HG03066 (cell line): ENCODE data around the gene PLPPR4.
"Not testable (repeated sequence)": the region's sequence is repeated elsewhere in the genome, so short reads cannot be mapped to it uniquely, and the experiment has no call there.

Experiments used
- ATAC-seq: cut with Tn5 transposase; IDR thresholded peaks from one replicate; pipeline ENCODE4 v1.9.1; 2021; ENCODE audit warnings: low read depth; ENCODE audit not compliant: unreplicated experiment

PLPPR4 gene

DNA sequence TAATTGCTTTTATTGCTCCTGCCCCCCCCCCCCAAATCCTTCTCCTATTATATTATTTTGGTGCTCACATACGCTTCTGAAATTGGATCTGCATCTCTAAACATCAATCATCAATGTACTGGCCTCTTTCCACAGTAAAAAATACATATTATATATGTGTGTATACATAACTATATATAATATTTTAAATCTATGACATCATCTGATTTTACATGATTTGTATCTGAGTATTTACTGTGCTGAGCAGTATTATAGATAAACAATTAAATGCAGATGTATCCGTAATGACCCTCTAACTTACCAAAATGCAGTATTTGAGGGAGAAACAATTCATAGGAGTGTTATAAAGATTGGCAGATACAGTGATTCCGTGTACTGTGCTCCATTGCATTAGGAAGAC is 832 bp downstream of the PLPPR4 start:
- ATAC-seq = no peak

GRCh38 chr1:99266726-99267125 is 2.4 kb downstream of the PLPPR4 start:
- no peak for ATAC-seq

- no peak for ATAC-seq
These were observed 3.7 kb downstream of the PLPPR4 start for GRCh38 chr1:99268021-99268420.

GRCh38 chr1:99269321-99269720 is 5.0 kb downstream of the PLPPR4 start:
- no peak for ATAC-seq

GRCh38 chr1:99270646-99271045 is 6.4 kb downstream of the PLPPR4 start:
- ATAC-seq = no peak

GRCh38 chr1:99271249-99271648 is 7.0 kb downstream of the PLPPR4 start:
- ATAC-seq = no peak

DNA sequence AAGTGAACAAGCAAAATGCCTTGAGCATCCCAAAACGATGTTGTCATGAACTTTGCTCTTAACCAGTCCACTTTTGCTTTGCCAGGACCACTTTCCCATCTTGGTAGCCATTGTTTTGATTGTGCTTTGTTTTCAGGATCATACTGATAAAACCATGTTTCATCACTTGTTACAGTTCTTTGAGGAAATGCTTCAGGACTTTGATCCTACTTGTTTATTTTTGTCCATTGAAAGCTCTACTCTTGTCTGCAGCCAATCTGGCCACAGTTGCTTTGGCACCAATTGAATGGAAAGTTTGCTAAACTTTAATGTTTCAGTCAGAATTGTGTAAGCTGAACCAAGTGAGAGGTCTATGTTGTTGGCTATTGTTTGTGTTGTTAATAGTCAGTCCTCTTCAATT is 12.8 kb downstream of the PLPPR4 start:
- ATAC-seq = no peak

DNA sequence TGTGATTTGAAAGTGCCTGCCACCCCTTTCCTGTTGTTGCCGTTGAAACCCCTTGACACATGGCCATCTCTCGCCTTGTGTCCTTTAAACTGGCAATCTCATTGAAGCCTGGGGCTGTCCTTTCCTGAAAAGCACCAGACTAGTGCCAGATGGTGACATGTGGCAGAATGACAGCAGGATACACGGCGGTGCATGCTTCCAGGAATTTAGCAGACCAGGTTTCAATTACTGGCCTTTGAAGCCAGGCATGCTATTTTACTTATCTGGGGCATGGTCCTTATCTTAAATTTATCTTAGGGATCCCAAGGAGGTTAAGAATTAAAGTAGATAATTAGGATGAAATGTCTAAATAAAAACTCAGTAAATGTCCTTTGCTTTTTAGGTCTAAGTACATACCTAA is 15.2 kb downstream of the PLPPR4 start:
- no peak for ATAC-seq

DNA sequence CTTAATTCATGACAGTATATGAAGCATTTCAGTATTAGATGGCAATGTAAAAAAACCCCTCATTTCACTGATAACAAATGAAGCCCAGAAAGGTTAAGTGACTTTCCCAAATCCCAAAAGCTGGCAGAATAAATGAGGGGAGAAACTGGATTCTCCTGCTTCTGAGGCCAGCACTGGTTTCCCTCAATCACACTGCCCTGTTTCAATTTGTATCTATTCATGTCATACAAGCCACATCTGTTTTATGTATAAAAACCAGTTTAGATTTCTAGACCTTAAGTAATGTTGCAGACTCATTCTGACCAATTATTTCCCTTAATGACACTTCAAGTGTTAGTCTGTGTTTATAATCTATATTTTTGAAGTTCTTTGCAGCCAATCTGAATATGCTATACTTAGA is 16.8 kb downstream of the PLPPR4 start:
- no peak for ATAC-seq

- no peak for ATAC-seq
These were observed 18.2 kb downstream of the PLPPR4 start for GRCh38 chr1:99282536-99282935.

GRCh38 chr1:99283521-99283920 is 19.2 kb downstream of the PLPPR4 start:
- not testable (repeated sequence) for ATAC-seq

DNA sequence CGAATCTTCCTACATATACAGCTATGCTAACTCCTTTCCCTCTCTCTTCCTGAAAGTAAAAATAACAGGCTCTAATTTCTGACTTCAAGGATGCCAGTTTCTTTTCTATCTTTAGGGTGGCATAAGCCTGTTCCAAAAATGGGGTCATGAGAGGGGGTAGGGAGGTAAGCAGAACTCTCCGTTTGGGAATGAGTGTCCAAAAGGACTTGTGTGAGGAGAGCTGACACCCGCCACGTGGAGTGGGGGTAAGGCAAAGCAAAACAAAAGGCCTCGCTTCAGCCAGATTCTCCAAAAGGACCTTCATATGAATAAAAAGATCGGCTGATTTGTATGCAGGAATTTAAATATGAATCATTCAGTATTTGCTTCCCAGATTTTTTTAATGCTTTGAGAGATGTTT is 28.6 kb downstream of the PLPPR4 start:
- ATAC-seq = no peak

DNA sequence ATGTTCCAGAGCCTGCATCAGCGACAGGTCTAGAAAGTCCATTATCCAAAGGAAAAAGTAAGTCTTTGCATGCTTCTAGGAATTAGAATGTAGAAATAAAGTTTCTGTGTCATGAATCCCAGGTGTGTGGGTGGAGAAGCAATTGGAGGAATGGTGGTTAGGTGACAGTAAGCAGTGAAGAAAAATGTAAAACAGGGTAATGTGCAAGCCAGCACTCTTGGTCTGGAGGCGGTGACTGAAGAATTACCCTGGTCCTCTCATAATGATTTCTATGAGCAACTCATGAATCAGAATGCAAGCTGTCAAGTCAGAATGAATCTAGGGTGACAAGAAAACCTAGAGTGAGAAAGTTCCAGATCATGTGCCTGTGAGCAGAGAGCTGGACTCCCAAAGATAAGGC is 33.6 kb downstream of the PLPPR4 start:
- ATAC-seq = no peak

DNA sequence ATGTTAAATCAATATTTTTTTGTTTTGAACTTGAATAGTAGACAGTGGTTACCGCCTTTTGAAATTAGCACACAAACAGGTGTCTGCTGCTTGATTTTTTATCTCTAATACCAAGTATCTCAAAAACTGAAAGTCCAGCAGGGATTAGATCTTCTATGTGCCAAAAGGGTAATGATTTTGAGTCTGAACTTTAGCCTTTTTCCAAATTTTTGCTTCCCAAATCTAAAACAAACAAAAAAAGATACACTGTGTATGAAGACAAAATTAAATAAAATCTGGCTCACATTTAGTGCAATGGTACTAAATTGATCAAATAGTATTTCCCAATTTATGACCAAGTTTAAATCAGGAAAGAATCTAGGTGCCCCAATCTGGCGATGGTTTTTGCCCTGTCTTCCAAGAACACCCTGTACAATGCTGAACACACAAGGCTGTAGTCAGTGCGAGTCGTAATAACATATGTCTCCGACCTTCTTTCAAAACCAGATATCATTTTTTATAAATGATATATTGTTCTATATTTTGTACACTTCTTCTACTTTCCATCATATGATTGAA is 40.5 kb downstream of the PLPPR4 start:
- ATAC-seq = no peak

GRCh38 chr1:99305626-99306025 is 41.3 kb downstream of the PLPPR4 start:
- no peak for ATAC-seq

- ATAC-seq = no peak
These were observed 41.8 kb downstream of the PLPPR4 start for GRCh38 chr1:99306056-99306455.

GRCh38 chr1:99306644-99307043 is 42.4 kb downstream of the PLPPR4 start:
- ATAC-seq = no peak

DNA sequence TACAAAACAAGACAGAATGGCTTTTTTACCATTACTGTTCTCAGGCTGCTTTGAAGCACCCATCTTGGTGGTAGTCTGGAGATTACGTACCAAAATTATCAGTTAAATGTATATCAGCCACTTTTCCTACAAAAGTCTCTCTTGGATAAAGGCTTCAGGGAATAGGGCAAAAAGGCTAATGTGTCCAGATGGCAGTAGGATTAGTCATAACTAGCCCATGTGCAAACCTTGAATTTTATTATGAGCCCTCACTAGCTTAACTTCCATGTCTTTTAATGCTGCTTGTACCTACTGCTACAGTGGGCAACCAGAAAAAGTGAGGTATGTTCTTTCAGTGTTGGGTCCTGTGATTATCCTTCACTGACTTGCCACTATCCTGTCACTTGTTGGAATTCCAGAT is 51.0 kb downstream of the PLPPR4 start:
- no peak for ATAC-seq

- ATAC-seq = no peak
These were observed 62.1 kb downstream of the PLPPR4 start for GRCh38 chr1:99326215-99326949.

GRCh38 chr1:99327357-99327756 is 63.1 kb downstream of the PLPPR4 start:
- ATAC-seq = no peak

- ATAC-seq = no peak
These were observed 63.9 kb downstream of the PLPPR4 start for GRCh38 chr1:99328171-99328570.

DNA sequence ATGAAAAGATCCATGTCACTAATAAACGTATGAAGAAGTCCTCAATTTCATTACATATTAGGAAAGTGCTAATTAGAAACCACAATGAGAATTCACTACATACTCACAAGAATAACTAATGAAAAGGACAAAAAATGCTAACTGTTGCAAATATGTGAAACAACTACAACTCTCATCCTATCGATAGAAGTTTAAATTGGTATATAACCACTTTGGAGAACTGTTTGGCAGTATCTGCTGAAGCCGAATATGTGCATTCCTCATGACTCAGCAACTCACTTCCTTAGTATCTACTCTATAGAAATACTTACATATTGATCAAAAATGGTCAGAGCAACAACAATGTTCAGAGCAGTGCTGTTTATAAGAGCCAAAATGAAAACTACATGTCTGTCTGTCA is 66.8 kb downstream of the PLPPR4 start:
- ATAC-seq = no peak

- ATAC-seq = no peak
These were observed 67.3 kb downstream of the PLPPR4 start for GRCh38 chr1:99331636-99332035.
